NB4 (cell line): ENCODE data around the gene OR6B2.

Experiments used
- DNase-seq: peaks from one replicate; pipeline ENCODE4 v3.0.0; 2010; ENCODE audit warnings: low read depth
- H3K4me3 ChIP-seq: one replicate; pipeline ENCODE4 v1.5.1; 2011; ENCODE audit warnings: mild to moderate bottlenecking, low read depth, low read length, moderate library complexity
- CTCF ChIP-seq: IDR thresholded peaks from one replicate; pipeline ENCODE4 v1.5.1; 2012; ENCODE audit warnings: low read depth, low read length
- MAX ChIP-seq: IDR thresholded peaks from 2 replicates; pipeline ENCODE4 v1.6.1; 2011; ENCODE audit warnings: low read depth, low read length
- MYC ChIP-seq: IDR thresholded peaks from 2 replicates; pipeline ENCODE4 v1.6.1; 2011; ENCODE audit warnings: low read depth, low read length
- POLR2A ChIP-seq: IDR thresholded peaks from 2 replicates; pipeline ENCODE4 v1.6.1; 2011; ENCODE audit warnings: mild to moderate bottlenecking; ENCODE audit not compliant: insufficient read length; ENCODE audit errors: extremely low read depth

Gene OR6B2

GRCh38 chr2:240055177-240055917 lies 25.1 kb upstream of the OR6B2 start:
- no peak for DNase-seq
- no peak overlapping the region for H3K4me3 ChIP-seq
- TF ChIP-seq POLR2A, result no peak
- no peak for TF ChIP-seq MAX
- TF ChIP-seq CTCF, result no peak

- DNase-seq, result no peak
- no peak within 1 kb of the TSS for H3K4me3 ChIP-seq
- no peak for TF ChIP-seq CTCF
- TF ChIP-seq MAX, result no peak
Observed at GRCh38 chr2:240053173-240054155, 23.2 kb upstream of the OR6B2 start, which contains the start of gene OR6B3. Gene OR6B3 (minus strand): TSS chr2:240053521.

GRCh38 chr2:240052524-240052923 lies 22.3 kb upstream of the OR6B2 start:
- no peak for DNase-seq
- TF ChIP-seq MAX (no peak), MYC (no peak), CTCF (no peak)
- H3K4me3 ChIP-seq, result no peak overlapping the region

- DNase-seq, result no peak
- no peak overlapping the region for H3K4me3 ChIP-seq
- no peak for TF ChIP-seq MYC
- TF ChIP-seq MAX, result no peak
- no peak for TF ChIP-seq POLR2A
- no peak for TF ChIP-seq CTCF
Observed at GRCh38 chr2:240051697-240052096, 21.5 kb upstream of the OR6B2 start.

- H3K4me3 ChIP-seq, result no peak overlapping the region
- no peak for DNase-seq
- TF ChIP-seq MYC (no peak), POLR2A (no peak), MAX (no peak), CTCF (no peak)
Observed at GRCh38 chr2:240050278-240050677, 20.0 kb upstream of the OR6B2 start.
